DND-41 (cell line): ENCODE measurements around the gene TSPAN8.

Experiments used
- ATAC-seq: fragments of 200-7000 bp; cut with Tn5 transposase; 3 replicates; pipeline ENCODE4 v1.9.1; 2021; ENCODE audit warnings: low read depth; ENCODE audit not compliant: insufficient read depth
- DNase-seq: peaks from one replicate; pipeline ENCODE4 v3.0.0-alpha.2; 2020
- H2AFZ ChIP-seq: 2 replicates; pipeline ENCODE4 v1.6.0; 2012; ENCODE audit warnings: low read depth, low read length
- H3K27ac ChIP-seq: 2 replicates; pipeline ENCODE4 v1.5.1; 2012; ENCODE audit warnings: low read length, inconsistent platforms
- H3K27me3 ChIP-seq: fragments of 200-600 bp; sonication (generic); 2 replicates; pipeline ENCODE4 v1.6.0; 2012; ENCODE audit warnings: low read length, mild to moderate bottlenecking, inconsistent platforms; ENCODE audit not compliant: insufficient read depth, poor library complexity
- H3K36me3 ChIP-seq: 2 replicates; pipeline ENCODE4 v1.5.1; 2012; ENCODE audit warnings: low read length, inconsistent platforms; ENCODE audit not compliant: insufficient read depth
- H3K4me1 ChIP-seq: 2 replicates; pipeline ENCODE4 v1.5.1; 2012; ENCODE audit warnings: mild to moderate bottlenecking, low read length; ENCODE audit not compliant: insufficient read depth
- H3K4me2 ChIP-seq: 2 replicates; pipeline ENCODE4 v1.6.0; 2012; ENCODE audit warnings: mild to moderate bottlenecking, moderate library complexity, low read length, inconsistent platforms; ENCODE audit not compliant: insufficient read depth
- H3K4me3 ChIP-seq, 2 experiments: fragments of 200-600 bp in 1 of 2; shearing (Covaris generic) in 1 of 2; 2 replicates each; pipeline ENCODE4 v1.5.1; 2012 to 2016; ENCODE audit warnings: inconsistent platforms in 2 of 2, low read length in 2 of 2, mild to moderate bottlenecking in 2 of 2, low read depth in 1 of 2, moderate library complexity in 1 of 2
- H3K79me2 ChIP-seq: 2 replicates; pipeline ENCODE4 v1.6.0; 2012; ENCODE audit warnings: low read length, inconsistent platforms; ENCODE audit not compliant: insufficient read depth
- H3K9ac ChIP-seq: 2 replicates; pipeline ENCODE4 v1.6.0; 2012; ENCODE audit warnings: low read depth, mild to moderate bottlenecking, inconsistent platforms, low read length, moderate library complexity
- H3K9me3 ChIP-seq: 2 replicates; pipeline ENCODE4 v1.5.1; 2012; ENCODE audit warnings: low read length, moderate library complexity, mild to moderate bottlenecking, inconsistent platforms; ENCODE audit not compliant: insufficient read depth, severe bottlenecking
- H4K20me1 ChIP-seq: 2 replicates; pipeline ENCODE4 v1.6.0; 2012; ENCODE audit warnings: low read length; ENCODE audit not compliant: insufficient read depth
- EZH2 ChIP-seq: IDR thresholded peaks from 3 replicates; pipeline ENCODE4 v1.6.1; 2012; ENCODE audit warnings: borderline replicate concordance, low read depth, mild to moderate bottlenecking, moderate library complexity, low read length, inconsistent platforms; ENCODE audit not compliant: severe bottlenecking
- TF ChIP-seq, protein P1 (sequence below): IDR thresholded peaks from 2 replicates; pipeline ENCODE4 v1.5.1; 2012; ENCODE audit warnings: borderline replicate concordance, low read length, moderate library complexity, mild to moderate bottlenecking; ENCODE audit not compliant: poor library complexity, severe bottlenecking; ENCODE audit errors: extremely low read depth

TSPAN8 gene

DNA sequence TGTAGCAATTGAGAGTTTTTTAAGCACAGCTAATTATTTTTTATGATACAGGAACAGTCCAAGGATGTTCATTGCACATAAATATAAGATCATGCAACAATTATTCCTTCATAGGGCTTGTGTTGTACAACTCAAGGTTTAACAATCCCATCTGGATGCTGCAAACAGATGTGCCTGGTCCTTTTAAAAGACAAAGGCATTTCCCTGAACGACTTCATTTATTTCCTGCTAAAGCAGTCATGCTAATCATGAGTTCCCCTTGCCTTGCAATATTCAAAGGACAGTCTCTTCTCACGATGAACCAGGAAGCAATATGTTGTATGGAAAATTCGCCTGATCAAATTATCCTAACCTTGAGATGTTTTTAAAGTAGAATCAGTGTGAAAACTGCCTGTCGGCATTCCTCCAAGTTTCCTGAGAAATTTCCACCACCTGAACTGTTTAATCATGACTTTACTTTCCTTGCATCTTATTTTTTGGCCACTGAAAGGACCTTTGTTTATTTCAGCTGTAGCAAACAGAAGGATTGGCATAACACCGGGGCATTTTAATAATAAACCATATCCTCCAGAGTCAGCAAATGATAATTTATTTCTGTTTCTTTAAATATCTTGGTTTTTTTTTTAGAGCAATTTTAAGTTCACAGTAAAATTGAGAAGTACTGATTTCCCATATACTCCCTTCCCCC, 33.9 kb upstream of the TSPAN8 start:
- no peak overlapping the region for H2AFZ ChIP-seq
- H3K4me1 ChIP-seq, result no peaks in the 10 kb centered on the region
- H3K9me3 ChIP-seq, result no peaks in the 10 kb centered on the region
- DNase-seq, result no peak
- no peak overlapping the region for H3K4me3 ChIP-seq
- ATAC-seq, result no peak
- H3K79me2 ChIP-seq, result no peaks in the 10 kb centered on the region
- TF ChIP-seq, protein P1, sequence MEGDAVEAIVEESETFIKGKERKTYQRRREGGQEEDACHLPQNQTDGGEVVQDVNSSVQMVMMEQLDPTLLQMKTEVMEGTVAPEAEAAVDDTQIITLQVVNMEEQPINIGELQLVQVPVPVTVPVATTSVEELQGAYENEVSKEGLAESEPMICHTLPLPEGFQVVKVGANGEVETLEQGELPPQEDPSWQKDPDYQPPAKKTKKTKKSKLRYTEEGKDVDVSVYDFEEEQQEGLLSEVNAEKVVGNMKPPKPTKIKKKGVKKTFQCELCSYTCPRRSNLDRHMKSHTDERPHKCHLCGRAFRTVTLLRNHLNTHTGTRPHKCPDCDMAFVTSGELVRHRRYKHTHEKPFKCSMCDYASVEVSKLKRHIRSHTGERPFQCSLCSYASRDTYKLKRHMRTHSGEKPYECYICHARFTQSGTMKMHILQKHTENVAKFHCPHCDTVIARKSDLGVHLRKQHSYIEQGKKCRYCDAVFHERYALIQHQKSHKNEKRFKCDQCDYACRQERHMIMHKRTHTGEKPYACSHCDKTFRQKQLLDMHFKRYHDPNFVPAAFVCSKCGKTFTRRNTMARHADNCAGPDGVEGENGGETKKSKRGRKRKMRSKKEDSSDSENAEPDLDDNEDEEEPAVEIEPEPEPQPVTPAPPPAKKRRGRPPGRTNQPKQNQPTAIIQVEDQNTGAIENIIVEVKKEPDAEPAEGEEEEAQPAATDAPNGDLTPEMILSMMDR, result no peak
- no peak for TF ChIP-seq EZH2
- no peak overlapping the region for H3K27ac ChIP-seq
- H3K9ac ChIP-seq, result no peak overlapping the region
- no peaks in the 10 kb centered on the region for H3K27me3 ChIP-seq
- H3K4me2 ChIP-seq, result no peak overlapping the region
- no peaks in the 10 kb centered on the region for H4K20me1 ChIP-seq
- no peaks in the 10 kb centered on the region for H3K36me3 ChIP-seq

DNA sequence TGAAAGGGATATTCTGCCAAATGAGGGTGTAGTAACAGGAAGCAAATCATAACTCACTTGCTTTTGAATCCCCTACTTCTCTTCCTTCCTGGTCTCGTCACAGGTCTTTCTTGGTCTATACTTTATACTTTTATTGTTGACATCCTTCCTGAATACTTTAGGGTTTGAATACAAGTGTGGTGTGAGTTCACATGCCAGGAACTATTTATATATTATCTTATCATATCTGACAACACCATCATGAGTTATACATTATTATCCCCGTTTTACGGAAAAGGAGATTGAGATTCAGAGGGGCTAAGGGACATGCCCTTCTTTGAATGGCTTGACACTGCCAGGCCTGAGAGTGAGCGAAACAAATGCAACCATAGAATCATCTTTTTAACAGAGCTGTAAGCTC, 33.0 kb upstream of the TSPAN8 start:
- no peak overlapping the region for H3K27ac ChIP-seq
- H4K20me1 ChIP-seq, result no peaks in the 10 kb centered on the region
- H3K79me2 ChIP-seq, result no peaks in the 10 kb centered on the region
- TF ChIP-seq, protein P1, result no peak
- no peak for TF ChIP-seq EZH2
- no peak overlapping the region for H2AFZ ChIP-seq
- no peak overlapping the region for H3K9ac ChIP-seq
- no peak overlapping the region for H3K4me2 ChIP-seq
- no peak for ATAC-seq
- H3K9me3 ChIP-seq, result no peaks in the 10 kb centered on the region
- DNase-seq, result no peak
- no peaks in the 10 kb centered on the region for H3K4me1 ChIP-seq
- no peaks in the 10 kb centered on the region for H3K36me3 ChIP-seq
- no peaks in the 10 kb centered on the region for H3K27me3 ChIP-seq
- no peak overlapping the region for H3K4me3 ChIP-seq

GRCh38 chr12:71187379-71187778, 29.6 kb upstream of the TSPAN8 start:
- Histone ChIP-seq H3K79me2 (no peaks in the 10 kb centered on the region), H2AFZ (no peak overlapping the region), H3K27ac (no peak overlapping the region), H3K4me3 (no peak overlapping the region), H3K36me3 (no peaks in the 10 kb centered on the region), H3K9ac (no peak overlapping the region), H3K27me3 (no peaks in the 10 kb centered on the region), H3K4me2 (no peak overlapping the region), H3K4me1 (no peaks in the 10 kb centered on the region), H3K9me3 (no peaks in the 10 kb centered on the region), H4K20me1 (no peaks in the 10 kb centered on the region)
- no peak for ATAC-seq
- TF ChIP-seq, protein P1, result no peak
- no peak for TF ChIP-seq EZH2
- no peak for DNase-seq
